ENCODE data around the gene CENPX. TPM values are rescaled to one million over a fixed set of nuclear protein-coding genes. Genes with fewer than 3 reads are reported as not detected.

The CENPX gene
- 171 and 247 TPM in 2 replicates for total RNA-seq (2014; rRNA removed; shearing (Covaris generic))

DNA sequence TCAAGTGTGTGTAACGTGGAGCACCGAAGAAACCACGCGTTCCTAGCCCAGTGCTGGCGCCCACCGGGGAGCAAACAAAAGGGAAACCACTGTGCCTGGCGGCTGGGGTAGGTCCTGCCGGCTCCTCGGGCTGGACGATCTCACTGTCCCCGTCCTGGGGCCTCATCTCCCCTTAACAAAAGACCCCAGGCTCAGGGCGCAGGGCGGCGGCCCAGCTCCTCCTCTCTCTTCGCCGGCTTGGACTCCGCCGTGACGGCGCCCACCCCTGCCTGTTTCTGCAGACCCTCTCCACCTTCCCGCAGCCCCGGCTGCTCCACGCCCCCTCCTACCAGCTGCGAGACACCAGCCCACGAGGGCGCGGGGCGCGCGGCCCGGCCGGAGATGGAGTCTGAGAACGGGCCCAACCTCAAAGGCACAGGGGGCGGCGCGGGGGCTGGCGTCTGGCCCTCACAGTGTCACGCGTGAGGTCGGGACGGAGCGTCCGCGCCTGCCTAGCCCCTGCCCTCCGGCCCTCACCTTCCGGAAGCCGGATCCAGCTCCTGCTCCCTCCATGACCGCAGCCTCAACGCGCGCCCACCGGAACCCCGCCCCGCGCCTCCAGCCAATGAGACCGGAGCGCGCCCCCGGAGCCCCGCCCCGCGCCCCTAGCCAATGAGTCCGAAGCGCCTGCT lies at the start of gene CENPX:
Gene CENPX (minus strand): TSS at position 569 of the 671 bp plus-strand sequence. CDS start 17 bp downstream, at position 552.
- H3K36me3 ChIP-seq (replicated peaks; ENCODE audit: control insufficient read depth, insufficient read depth, low read length), result peaks cover 3% of the 10 kb centered on the region
- no peaks in the 10 kb centered on the region; the same call in 1 of the 2 replicates for H3K27me3 ChIP-seq (ENCODE audit: control insufficient read depth, insufficient read depth, low read length)
- peak; percentile 83 for DNase-seq

DNA sequence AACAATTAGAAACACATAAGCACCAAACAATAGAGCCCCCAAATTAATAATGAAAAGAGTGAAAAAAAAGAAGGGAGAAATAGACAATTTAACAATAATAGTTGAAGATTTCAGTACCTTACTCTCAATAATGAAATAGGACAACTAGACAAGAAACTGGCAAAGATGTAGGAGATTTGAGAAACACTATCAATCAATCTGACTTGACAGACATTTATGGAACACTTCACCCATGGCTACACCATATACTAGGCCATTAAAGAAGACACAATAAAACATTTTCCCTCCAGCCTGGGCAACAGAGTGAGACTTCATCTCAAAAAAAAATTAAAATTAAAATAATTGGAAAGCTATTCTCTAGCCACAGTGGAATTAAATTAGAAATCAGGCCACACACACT lies 47.9 kb upstream of the CENPX start:
- H3K36me3 ChIP-seq (replicated peaks; ENCODE audit: control insufficient read depth, insufficient read depth, low read length), result no peaks in the 10 kb centered on the region
- H3K27me3 ChIP-seq (ENCODE audit: control insufficient read depth, insufficient read depth, low read length), result no peaks in the 10 kb centered on the region
- H3K4me3 ChIP-seq (ENCODE audit: insufficient read depth, low read depth, low read length), result no peak overlapping the region
- no peak for DNase-seq

More for the DNA sequence above, at the start of gene CENPX:
- H3K4me3 ChIP-seq (ENCODE audit: insufficient read depth, low read depth, low read length), result peak within 1 kb of the TSS; percentile 97

DNA sequence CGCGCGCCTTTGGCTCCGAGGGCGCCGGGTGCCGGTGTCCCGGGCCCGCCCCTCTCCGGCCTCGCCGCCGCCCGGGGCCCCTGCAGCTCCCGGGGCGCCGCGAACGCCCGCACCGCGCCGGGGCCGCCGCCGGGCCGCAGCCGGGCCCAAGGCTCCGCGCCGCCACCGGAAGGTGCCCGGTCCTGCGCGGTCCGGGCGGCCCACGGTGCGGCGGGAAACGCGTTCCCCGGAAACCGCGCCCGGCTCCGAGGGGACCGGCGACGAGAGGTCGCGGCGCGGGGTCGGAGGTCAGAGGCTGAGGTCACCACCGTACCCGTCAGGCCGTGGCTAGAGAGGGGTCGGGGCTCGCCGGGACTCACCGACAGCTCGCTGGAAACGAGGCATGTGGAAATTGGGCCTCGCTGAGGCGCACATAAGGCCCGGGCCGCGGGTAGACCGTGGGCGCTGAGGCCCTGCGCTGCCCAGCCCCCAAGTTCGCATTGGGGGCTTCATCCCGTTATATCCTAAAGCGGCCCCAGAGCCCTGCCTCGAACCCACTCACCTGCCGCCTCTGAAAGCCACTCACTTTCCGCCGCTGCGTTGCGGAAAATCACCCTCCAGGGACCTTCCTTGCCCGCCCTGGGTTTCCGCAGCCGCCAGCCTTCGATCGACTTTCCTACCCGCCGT lies 43.1 kb upstream of the CENPX start, which contains the start of gene DUS1L:
Gene DUS1L (minus strand): TSS at position 167 of the 666 bp plus-strand sequence. CDS start 745 bp downstream, outside the sequence.
- DNase-seq, result peak; percentile 98
- Histone ChIP-seq H3K36me3 (replicated peaks; ENCODE audit: control insufficient read depth, insufficient read depth, low read length) (peaks cover 5% of the 10 kb centered on the region), H3K27me3 (ENCODE audit: control insufficient read depth, insufficient read depth, low read length) (no peaks in the 10 kb centered on the region), H3K4me3 (ENCODE audit: insufficient read depth, low read depth, low read length) (peak within 1 kb of the TSS; percentile 81)

DNA sequence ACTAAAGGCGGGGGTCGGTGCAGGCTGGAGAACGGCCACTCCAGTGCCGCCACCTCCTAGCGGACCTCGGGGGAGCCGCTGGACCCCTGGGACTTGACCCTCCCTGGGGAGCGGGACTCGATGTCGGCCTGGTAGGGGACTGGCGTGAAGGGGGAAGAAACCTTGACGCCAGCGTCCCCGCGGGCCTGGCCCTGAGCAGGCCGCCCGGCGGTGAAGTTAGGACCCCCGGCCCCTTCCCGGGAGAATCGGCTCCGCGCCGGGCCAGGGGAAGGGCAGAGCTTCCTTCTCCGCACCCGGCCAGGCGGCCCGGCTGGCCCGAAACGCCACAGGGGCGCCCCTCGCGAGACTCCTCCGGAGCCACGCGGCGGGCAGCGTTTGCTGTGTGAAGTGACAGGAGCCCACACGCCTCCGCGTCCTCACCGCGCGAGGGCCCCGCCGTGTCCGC lies 42.5 kb upstream of the CENPX start:
- no peaks in the 10 kb centered on the region for H3K27me3 ChIP-seq (ENCODE audit: control insufficient read depth, insufficient read depth, low read length)
- H3K4me3 ChIP-seq (ENCODE audit: insufficient read depth, low read depth, low read length), result peak overlapping the region; percentile 81
- H3K36me3 ChIP-seq (replicated peaks; ENCODE audit: control insufficient read depth, insufficient read depth, low read length), result peaks cover 6% of the 10 kb centered on the region
- peak; percentile 90 for DNase-seq

DNA sequence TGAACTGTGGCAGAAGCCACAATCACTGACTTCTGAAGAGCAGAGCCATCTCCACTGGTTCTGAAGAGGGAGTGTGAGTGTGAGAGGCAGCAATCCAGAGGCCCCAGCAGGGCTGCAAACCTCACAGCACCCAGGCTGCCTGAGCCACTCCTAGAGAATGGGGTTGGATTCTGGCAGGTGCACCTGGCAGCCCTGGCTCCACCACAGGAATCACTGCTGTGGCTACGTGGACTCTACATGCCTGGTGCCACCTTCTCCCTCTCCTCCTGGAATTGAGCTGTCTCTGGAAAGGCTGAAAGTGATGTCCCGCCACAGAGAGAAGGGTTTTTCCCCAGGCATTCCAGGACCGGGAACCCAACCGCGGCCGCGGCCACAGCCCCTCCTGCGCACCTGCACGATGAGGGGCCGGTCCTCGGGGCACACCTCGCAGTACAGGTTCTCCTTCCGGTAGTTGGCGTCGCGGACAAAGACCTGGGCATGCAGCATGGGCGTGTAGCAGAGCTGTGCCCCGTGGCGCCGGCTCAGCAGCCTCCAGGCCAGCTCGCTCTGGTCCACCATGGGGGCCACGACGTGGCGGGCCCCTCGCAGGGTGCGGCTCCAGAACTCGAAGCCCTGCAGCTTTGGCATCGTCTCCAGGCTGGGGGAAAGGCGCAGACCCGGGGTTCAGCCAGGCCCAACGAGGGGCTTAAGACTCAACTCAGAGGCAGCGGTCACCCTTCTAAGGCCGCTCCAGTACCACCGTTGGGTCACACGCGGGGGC lies 41.9 kb upstream of the CENPX start:
- Histone ChIP-seq H3K4me3 (ENCODE audit: insufficient read depth, low read depth, low read length) (peak overlapping the region; percentile 81), H3K27me3 (ENCODE audit: control insufficient read depth, insufficient read depth, low read length) (no peaks in the 10 kb centered on the region), H3K36me3 (replicated peaks; ENCODE audit: control insufficient read depth, insufficient read depth, low read length) (peaks cover 8% of the 10 kb centered on the region)
- no peak for DNase-seq

DNA sequence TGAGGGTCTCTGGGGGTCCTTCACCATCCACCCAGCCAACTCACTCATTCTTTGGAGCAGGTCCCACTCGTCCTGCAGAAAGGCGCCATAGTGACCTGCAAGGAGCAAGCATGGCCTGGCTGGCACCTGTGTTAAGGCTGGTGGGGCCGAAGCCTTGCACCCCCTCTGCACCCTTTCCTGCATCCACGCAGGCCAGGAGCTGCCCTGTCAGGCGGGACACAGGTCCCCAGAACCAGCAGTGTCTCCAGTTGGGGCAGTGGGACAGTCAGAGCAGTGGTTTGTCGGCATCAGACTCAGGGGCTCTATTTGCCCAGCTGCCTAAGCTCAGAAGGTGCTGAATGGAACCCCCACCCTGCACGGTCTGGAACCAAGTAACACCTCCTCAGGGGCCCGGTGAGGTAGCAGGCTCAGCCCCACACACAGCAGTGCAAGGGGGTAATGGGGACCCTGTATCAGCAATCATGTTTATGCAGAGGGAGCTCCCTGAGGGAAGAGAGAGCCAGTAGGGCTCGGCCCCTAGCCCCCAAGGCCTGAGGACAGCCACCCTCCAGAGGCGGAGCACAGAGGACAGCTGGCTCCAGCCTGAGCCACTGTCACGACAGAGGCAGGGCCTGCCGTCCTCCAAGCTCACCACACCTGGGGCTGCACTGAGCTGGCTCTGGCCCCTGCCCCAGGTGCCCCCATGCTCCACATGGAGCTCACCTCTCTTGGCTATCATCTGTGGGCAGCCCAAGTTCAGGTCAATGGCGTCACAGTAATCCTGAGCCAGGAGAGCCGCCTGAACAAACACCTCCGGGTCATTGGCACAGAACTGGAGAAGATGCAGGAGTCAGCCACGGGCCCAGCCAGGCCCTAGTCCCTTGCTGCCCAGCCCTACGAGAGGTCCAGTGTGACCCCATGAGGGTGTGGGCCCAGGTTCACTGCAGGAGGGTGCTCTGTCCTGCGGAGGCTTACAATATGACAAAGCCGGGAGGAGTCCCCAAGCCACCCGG lies 41.0 kb upstream of the CENPX start:
- Histone ChIP-seq H3K27me3 (ENCODE audit: control insufficient read depth, insufficient read depth, low read length) (no peaks in the 10 kb centered on the region), H3K4me3 (ENCODE audit: insufficient read depth, low read depth, low read length) (no peak overlapping the region), H3K36me3 (replicated peaks; ENCODE audit: control insufficient read depth, insufficient read depth, low read length) (peaks cover 9% of the 10 kb centered on the region)
- no peak for DNase-seq

DNA sequence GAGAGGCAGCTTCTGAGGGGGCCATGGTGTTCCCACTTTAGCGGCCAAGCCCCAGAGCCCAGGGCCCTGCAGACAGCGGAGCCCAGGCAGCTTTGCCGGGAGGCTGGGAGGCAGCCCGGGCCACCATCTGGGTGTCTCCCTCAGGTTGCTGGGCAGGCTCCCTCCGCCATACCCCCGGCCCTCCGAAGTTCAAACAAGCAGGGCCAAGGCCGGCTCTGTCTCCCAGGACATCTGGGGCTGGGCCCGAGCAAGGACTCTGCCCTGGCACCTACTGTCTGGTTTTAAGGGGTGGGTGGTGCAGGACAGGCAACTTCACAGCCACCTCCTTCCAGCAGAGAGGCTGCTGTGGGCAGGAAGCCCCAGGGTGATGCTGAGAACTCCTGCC lies 40.3 kb upstream of the CENPX start:
- H3K4me3 ChIP-seq (ENCODE audit: insufficient read depth, low read depth, low read length), result no peak overlapping the region
- peaks cover 9% of the 10 kb centered on the region for H3K36me3 ChIP-seq (replicated peaks; ENCODE audit: control insufficient read depth, insufficient read depth, low read length)
- no peaks in the 10 kb centered on the region for H3K27me3 ChIP-seq (ENCODE audit: control insufficient read depth, insufficient read depth, low read length)
- DNase-seq, result no peak

DNA sequence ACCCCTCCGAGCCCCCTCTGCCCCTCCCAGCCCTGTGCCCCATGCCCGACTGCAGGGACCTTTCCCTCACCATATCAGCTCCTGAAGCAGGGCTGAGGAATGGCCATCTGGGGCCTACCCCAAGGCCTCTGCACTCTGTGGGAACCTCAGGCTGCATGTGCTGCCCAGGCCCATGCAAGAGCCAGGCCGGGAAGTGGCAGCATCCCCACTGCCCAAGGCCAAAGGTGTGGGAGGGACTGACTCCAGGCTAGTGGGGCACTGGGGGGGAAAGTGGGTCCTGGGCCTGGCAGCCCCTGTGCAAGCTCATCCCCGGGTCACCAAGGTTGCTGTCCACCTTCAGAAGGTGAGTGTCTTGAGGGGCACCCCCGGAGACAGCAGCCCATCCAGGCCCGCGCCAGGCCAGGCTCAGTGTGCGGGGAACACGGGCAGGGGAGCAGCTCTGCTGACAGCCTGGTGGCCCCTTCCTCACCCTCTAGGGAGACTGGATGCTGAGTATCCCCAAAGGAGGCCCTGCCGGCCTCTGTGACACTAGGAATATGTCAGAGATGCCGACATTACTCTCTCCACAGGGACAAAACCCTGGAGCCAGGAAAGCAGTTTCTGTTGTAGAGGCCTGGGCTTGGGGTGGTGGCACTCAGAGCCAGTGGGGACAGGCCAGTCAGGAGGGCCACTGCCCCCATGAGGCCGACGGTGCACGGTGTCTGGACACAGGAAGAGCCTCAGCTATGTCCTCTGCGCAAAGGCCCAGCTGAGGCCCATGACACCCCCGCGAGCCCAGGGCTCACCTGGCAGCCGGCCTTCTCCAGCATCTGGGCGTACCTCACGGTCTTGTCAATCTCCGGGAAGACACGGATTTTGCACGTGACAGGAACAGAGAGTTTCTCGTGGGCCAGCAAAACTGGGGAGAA lies 39.7 kb upstream of the CENPX start:
- no peak for DNase-seq
- Histone ChIP-seq H3K4me3 (ENCODE audit: insufficient read depth, low read depth, low read length) (no peak overlapping the region), H3K36me3 (replicated peaks; ENCODE audit: control insufficient read depth, insufficient read depth, low read length) (peaks cover 9% of the 10 kb centered on the region), H3K27me3 (ENCODE audit: control insufficient read depth, insufficient read depth, low read length) (no peaks in the 10 kb centered on the region)

DNA sequence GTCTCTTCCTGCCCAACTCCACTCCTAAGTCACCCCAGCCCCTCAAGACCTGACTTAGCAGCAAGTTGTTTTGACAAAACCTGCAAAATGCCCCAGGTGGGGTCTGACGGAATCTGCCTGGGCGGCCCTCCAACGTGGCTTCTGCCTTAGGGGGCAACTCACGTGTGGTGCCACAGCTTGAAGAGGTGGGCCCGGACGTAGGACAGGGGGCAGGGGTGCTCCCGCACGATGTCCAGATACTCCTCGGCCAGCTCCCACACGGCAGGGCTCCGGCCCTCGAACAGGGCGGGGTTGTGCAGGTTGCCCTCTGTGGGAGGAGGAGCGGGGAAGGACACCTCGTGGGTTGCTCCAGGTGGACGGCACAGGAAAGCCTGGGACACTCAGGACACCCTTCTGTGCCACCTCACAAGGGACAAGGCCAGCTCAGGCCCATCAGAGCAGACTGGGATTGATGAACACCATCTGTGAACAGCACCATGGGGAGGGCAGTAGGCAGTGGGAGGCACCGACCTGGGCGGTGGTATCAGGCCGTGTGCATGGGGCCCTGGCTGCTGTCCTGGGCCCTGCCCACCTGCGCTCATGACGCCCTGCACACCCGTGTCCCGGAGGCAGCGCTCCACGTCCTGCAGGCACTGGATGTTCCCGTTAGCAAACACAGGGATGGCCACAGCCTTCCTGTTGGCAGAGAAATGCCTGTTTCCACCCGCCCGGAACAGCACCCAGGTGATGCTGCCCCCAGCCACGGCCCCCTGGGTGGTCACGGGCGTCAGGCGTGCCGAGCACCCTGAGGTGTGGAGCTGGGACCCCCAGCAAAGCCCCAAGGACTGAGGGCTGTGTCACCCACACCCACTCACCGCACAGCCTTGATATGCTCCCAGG lies 38.6 kb upstream of the CENPX start:
- H3K4me3 ChIP-seq (ENCODE audit: insufficient read depth, low read depth, low read length), result no peak overlapping the region
- no peak for DNase-seq
- H3K36me3 ChIP-seq (replicated peaks; ENCODE audit: control insufficient read depth, insufficient read depth, low read length), result peaks cover 12% of the 10 kb centered on the region
- H3K27me3 ChIP-seq (ENCODE audit: control insufficient read depth, insufficient read depth, low read length), result no peaks in the 10 kb centered on the region

DNA sequence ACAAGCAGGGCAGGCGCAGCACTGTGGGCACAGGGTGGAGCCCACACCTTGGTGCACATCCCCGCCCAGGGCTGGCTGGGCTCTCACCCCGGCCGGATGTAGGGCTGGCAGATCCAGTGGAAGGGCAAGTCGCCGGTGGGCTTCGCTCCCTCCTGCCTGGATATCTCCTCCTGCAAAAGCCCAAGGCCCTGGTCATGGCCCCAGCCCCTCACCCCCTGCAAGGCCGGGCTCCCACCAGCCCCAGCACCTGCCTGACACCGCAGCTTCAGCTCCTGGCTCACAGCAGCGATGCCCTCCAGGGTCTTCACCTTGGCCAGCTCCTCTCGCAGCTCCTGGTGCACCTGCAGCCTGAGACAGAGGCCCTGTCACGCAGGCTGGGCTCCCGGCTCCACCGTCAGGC lies 37.9 kb upstream of the CENPX start:
- H3K27me3 ChIP-seq (ENCODE audit: control insufficient read depth, insufficient read depth, low read length), result no peaks in the 10 kb centered on the region
- DNase-seq, result no peak
- peaks cover 16% of the 10 kb centered on the region for H3K36me3 ChIP-seq (replicated peaks; ENCODE audit: control insufficient read depth, insufficient read depth, low read length)
- no peak overlapping the region for H3K4me3 ChIP-seq (ENCODE audit: insufficient read depth, low read depth, low read length)

DNA sequence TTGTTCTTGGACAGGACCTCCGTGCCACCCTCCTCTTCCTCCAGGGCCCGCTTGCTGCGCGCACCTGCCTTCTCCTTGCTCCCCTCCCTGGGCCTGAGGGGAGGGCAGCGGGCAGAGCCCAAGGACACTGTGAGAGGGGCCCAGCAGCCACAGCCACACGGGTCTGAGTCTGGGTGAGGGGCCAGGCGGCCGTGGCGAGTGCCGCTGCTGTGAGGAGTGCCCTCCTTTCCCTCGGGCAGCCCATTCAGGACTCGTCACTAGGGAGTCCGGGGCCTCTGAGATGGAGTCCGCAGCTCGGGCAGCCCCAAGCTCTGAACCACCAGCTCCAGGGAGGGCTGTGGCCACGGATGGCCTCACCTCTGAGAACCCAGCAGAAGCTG lies 37.3 kb upstream of the CENPX start:
- no peak for DNase-seq
- Histone ChIP-seq H3K36me3 (replicated peaks; ENCODE audit: control insufficient read depth, insufficient read depth, low read length) (peaks cover 20% of the 10 kb centered on the region), H3K4me3 (ENCODE audit: insufficient read depth, low read depth, low read length) (no peak overlapping the region), H3K27me3 (ENCODE audit: control insufficient read depth, insufficient read depth, low read length) (no peaks in the 10 kb centered on the region)

DNA sequence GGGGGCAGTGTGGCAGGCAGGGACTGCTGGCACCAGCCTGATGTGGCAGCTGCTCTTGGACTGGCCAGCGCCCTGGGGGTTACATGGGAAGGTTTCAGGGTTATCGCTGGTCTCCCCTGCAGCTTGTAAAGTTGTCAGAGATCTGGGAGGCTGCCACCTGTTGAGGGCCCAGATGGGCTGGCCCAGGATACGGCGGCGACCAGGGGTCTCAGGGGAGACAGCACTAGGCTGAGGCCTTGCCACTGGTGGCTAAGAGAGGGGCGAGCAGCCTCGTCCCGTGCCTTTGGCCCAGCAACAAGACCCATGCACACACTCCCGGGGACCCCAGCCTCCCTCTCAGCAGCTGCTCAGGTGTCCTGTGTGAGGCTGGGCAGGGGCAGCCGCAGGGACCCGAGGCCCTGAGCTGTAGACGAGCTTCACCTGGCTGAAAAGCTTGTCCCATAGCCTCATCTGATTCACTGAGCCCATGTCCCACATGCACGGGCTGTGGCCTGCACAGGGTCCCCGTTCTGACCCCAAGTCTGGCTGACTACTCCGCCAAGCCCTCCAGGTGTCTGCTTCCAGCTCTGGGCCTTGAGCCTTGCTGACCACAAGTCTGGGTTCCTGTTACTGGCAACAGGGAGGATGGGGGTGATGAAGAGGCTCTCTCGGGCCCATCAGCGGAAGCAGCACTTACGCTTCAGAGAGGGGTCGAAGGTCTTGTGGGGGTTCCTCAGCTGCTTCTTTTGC lies 36.8 kb upstream of the CENPX start:
- peaks cover 23% of the 10 kb centered on the region for H3K36me3 ChIP-seq (replicated peaks; ENCODE audit: control insufficient read depth, insufficient read depth, low read length)
- DNase-seq, result no peak
- H3K4me3 ChIP-seq (ENCODE audit: insufficient read depth, low read depth, low read length), result no peak overlapping the region
- no peaks in the 10 kb centered on the region for H3K27me3 ChIP-seq (ENCODE audit: control insufficient read depth, insufficient read depth, low read length)
